GM06990 (cell line): ENCODE measurements around the gene MAP3K10.

Experiments used
- DNase-seq: peaks from one replicate; pipeline ENCODE4 v3.0.0-alpha.2; 2011; ENCODE audit not compliant: insufficient read length; ENCODE audit errors: extremely low read depth
- H3K27me3 ChIP-seq: replicated peaks from 2 replicates; pipeline ENCODE4 v1.6.0; 2011; ENCODE audit warnings: low read length; ENCODE audit not compliant: control insufficient read depth, insufficient read depth
- H3K36me3 ChIP-seq: 2 replicates; pipeline ENCODE4 v1.5.1; 2011; ENCODE audit warnings: low read length; ENCODE audit not compliant: control insufficient read depth, insufficient read depth
- H3K4me3 ChIP-seq: replicated peaks from 2 replicates; pipeline ENCODE4 v1.5.1; 2011; ENCODE audit warnings: low read depth, mild to moderate bottlenecking, control low read depth, low read length
- CTCF ChIP-seq: IDR thresholded peaks from 2 replicates; pipeline ENCODE4 v1.5.1; 2011; ENCODE audit warnings: low read length, control low read depth, mild to moderate bottlenecking, inconsistent platforms; ENCODE audit not compliant: insufficient read depth, poor library complexity, severe bottlenecking

MAP3K10 gene

GRCh38 chr19:40263440-40264313 lies 72.5 kb downstream of the MAP3K10 start:
- no peak for DNase-seq

GRCh38 chr19:40264314-40265054 lies 73.3 kb downstream of the MAP3K10 start:
- H3K36me3 ChIP-seq = peaks cover 20% of the 10 kb centered on the region
- H3K4me3 ChIP-seq = no peak overlapping the region
- no peaks in the 10 kb centered on the region for H3K27me3 ChIP-seq
- no peak for TF ChIP-seq CTCF
- DNase-seq = no peak

More at GRCh38 chr19:40263440-40264313, 72.5 kb downstream of the MAP3K10 start:
- Histone ChIP-seq H3K27me3 (no peaks in the 10 kb centered on the region), H3K36me3 (peaks cover 20% of the 10 kb centered on the region), H3K4me3 (no peak overlapping the region)
- no peak for TF ChIP-seq CTCF
